GM23248 (cell line): Measurements from ENCODE around the gene B4GAT1. TPM values are rescaled to one million over a fixed set of nuclear protein-coding genes. Genes with fewer than 3 reads are reported as not detected.

Experiments
- DNase-seq: peaks from one replicate; pipeline ENCODE4 v3.0.0-alpha.2; 2015
- H2AFZ ChIP-seq: fragments of 200-600 bp; sonication (generic); 2 replicates; pipeline ENCODE4 v1.6.1; 2016; ENCODE audit warnings: antibody characterized with exemption
- H3F3A ChIP-seq: fragments of 200-600 bp; sonication (generic); 2 replicates; pipeline ENCODE4 v1.6.1; 2016; ENCODE audit warnings: mild to moderate bottlenecking, antibody characterized with exemption, mixed run types; ENCODE audit not compliant: insufficient read depth
- H3K27ac ChIP-seq: fragments of 200-600 bp; sonication (generic); 2 replicates; pipeline ENCODE4 v1.5.1; 2016; ENCODE audit warnings: mild to moderate bottlenecking
- H3K27me3 ChIP-seq: fragments of 200-600 bp; sonication (generic); replicated peaks from 2 replicates; pipeline ENCODE4 v1.6.1; 2016; ENCODE audit warnings: mild to moderate bottlenecking; ENCODE audit not compliant: insufficient read depth
- H3K36me3 ChIP-seq: fragments of 200-600 bp; sonication (generic); 2 replicates; pipeline ENCODE4 v1.6.1; 2016; ENCODE audit warnings: low read depth, mild to moderate bottlenecking
- H3K4me1 ChIP-seq: fragments of 200-600 bp; sonication (generic); 2 replicates; pipeline ENCODE4 v1.6.1; 2016; ENCODE audit warnings: mild to moderate bottlenecking; ENCODE audit not compliant: insufficient read depth
- H3K4me2 ChIP-seq: fragments of 200-600 bp; sonication (generic); one replicate; pipeline ENCODE4 v1.6.1; 2016; ENCODE audit warnings: mild to moderate bottlenecking; ENCODE audit not compliant: unreplicated experiment
- H3K4me3 ChIP-seq: fragments of 200-600 bp; sonication (generic); 2 replicates; pipeline ENCODE4 v1.5.1; 2016; ENCODE audit warnings: mild to moderate bottlenecking
- H3K79me2 ChIP-seq: fragments of 200-600 bp; sonication (generic); 2 replicates; pipeline ENCODE4 v1.6.1; 2016; ENCODE audit warnings: mild to moderate bottlenecking; ENCODE audit not compliant: insufficient read depth
- H3K9ac ChIP-seq: fragments of 200-600 bp; sonication (generic); 2 replicates; pipeline ENCODE4 v1.6.1; 2016; ENCODE audit warnings: mild to moderate bottlenecking
- H3K9me2 ChIP-seq: fragments of 200-600 bp; sonication (generic); 2 replicates; pipeline ENCODE4 v1.6.1; 2016; ENCODE audit warnings: mixed run types, mild to moderate bottlenecking, moderate library complexity; ENCODE audit not compliant: insufficient read depth
- H3K9me3 ChIP-seq: fragments of 200-600 bp; sonication (generic); one replicate; pipeline ENCODE4 v1.6.1; 2017; ENCODE audit warnings: low read depth
- H4K20me1 ChIP-seq: fragments of 200-600 bp; sonication (generic); 2 replicates; pipeline ENCODE4 v1.6.0; 2016; ENCODE audit not compliant: insufficient read depth
- EZH2 ChIP-seq: fragments of 200-600 bp; sonication (generic); IDR thresholded peaks from 2 replicates; pipeline ENCODE4 v1.6.1; 2018; ENCODE audit warnings: antibody characterized with exemption, mild to moderate bottlenecking; ENCODE audit not compliant: insufficient read depth, poor library complexity, severe bottlenecking
- EZH2phosphoT487 ChIP-seq: fragments of 200-600 bp; sonication (generic); IDR thresholded peaks from 2 replicates; pipeline ENCODE4 v1.6.1; 2018; ENCODE audit warnings: antibody characterized with exemption, moderate library complexity, mild to moderate bottlenecking, low read depth; ENCODE audit not compliant: insufficient read depth
- WGBS, 2 experiments: methylation state at CpG; one replicate each; pipeline ENCODE4 v1.1.6; 2015 to 2017; ENCODE audit warnings: low lambda C conversion rate in 2 of 2, low coverage in 1 of 2; ENCODE audit errors: missing lambda C conversion rate in 2 of 2; 5-methylcytosine and 5-hydroxymethylcytosine counted together
- in situ Hi-C: fragments of 300-500 bp; cut with MboI; formaldehyde crosslinking; loops from 2 replicates; pipeline ENCODE4 v1.15.0; 2020
- polyA plus RNA-seq: library from polyadenylated mRNA; unstranded; fragments of >200 nt; fragmentation: Nextera tagmentation; extraction: Ambion mirVana; gene quantifications from 2 replicates; pipeline ENCODE4 v1.2.1, GENCODE V29; 2016
- total RNA-seq: library from RNA; depleted of rRNA; stranded (reverse); fragments of >200 nt; shearing (Covaris generic); gene quantifications from 2 replicates; pipeline ENCODE4 v1.2.3, GENCODE V29; 2014

Gene B4GAT1
- total and polyA plus RNA-seq, 2 experiments from 2014 or later: 23.9 to 32.0 TPM

- Histone ChIP-seq H3K36me3 (no peaks in the 10 kb centered on the region; the same call in 1 of the 2 replicates), H3K27me3 (no peaks in the 10 kb centered on the region), H3K9me3 (no peaks in the 10 kb centered on the region), H3K9ac (peak overlapping the region; percentile 99), H3K79me2 (peaks cover 39% of the 10 kb centered on the region), H3F3A (peaks cover 18% of the 10 kb centered on the region), H4K20me1 (no peaks in the 10 kb centered on the region), H3K9me2 (no peaks in the 10 kb centered on the region), H3K4me1 (peaks cover 10% of the 10 kb centered on the region), H2AFZ (no peak overlapping the region), H3K4me3 (peak overlapping the region; percentile 91), H3K4me2 (peak overlapping the region; percentile 92), H3K27ac (peak overlapping the region; percentile 99)
- in situ Hi-C loops: no loop called here
- WGBS, 2 experiments: 0 to 2% methylated on average over 32 to 33 of the region's 35 CpGs
- DNase-seq: peak; percentile 80
- TF ChIP-seq EZH2phosphoT487 (no peak), EZH2 (no peak)
Measured at GRCh38 chr11:66335531-66336233, 11.7 kb downstream of the B4GAT1 start.

GRCh38 chr11:66334605-66335442 is 12.6 kb downstream of the B4GAT1 start:
- in situ Hi-C loops: no loop called here
- peak overlapping the region; percentile 92 for H3K4me2 ChIP-seq
- H2AFZ ChIP-seq: no peak overlapping the region
- H3F3A ChIP-seq: peaks cover 27% of the 10 kb centered on the region
- no peaks in the 10 kb centered on the region; the same call in 1 of the 2 replicates for H3K36me3 ChIP-seq
- WGBS, 2 experiments: 50 to 61% methylated on average over 32 of the region's 42 CpGs
- H3K9me3 ChIP-seq: no peaks in the 10 kb centered on the region
- H4K20me1 ChIP-seq: no peaks in the 10 kb centered on the region
- no peaks in the 10 kb centered on the region for H3K27me3 ChIP-seq
- peak overlapping the region; percentile 99 for H3K9ac ChIP-seq
- H3K4me3 ChIP-seq: peak overlapping the region; percentile 91
- TF ChIP-seq EZH2phosphoT487: no peak
- H3K27ac ChIP-seq: peak overlapping the region; percentile 99
- no peak for DNase-seq
- no peaks in the 10 kb centered on the region for H3K9me2 ChIP-seq
- peaks cover 39% of the 10 kb centered on the region for H3K79me2 ChIP-seq
- peaks cover 10% of the 10 kb centered on the region for H3K4me1 ChIP-seq

GRCh38 chr11:66333896-66334604 is 13.4 kb downstream of the B4GAT1 start:
- no peaks in the 10 kb centered on the region; the same call in 1 of the 2 replicates for H3K36me3 ChIP-seq
- TF ChIP-seq EZH2 (no peak), EZH2phosphoT487 (no peak)
- no peaks in the 10 kb centered on the region for H3K9me3 ChIP-seq
- no peaks in the 10 kb centered on the region for H3K27me3 ChIP-seq
- peaks cover 39% of the 10 kb centered on the region for H3K79me2 ChIP-seq
- H3F3A ChIP-seq: peaks cover 34% of the 10 kb centered on the region
- H3K9me2 ChIP-seq: no peaks in the 10 kb centered on the region
- no peak overlapping the region for H3K4me2 ChIP-seq
- H3K4me1 ChIP-seq: peaks cover 12% of the 10 kb centered on the region
- DNase-seq: no peak
- in situ Hi-C loops: no loop called here
- peak overlapping the region; percentile 99 for H3K9ac ChIP-seq
- H4K20me1 ChIP-seq: no peaks in the 10 kb centered on the region
- no peak overlapping the region for H2AFZ ChIP-seq
- no peak overlapping the region for H3K27ac ChIP-seq
- no peak overlapping the region for H3K4me3 ChIP-seq
- 89 to 90% methylated on average over 26 to 29 of the region's 29 CpGs for WGBS, 2 experiments

- Histone ChIP-seq H3F3A (peaks cover 41% of the 10 kb centered on the region), H3K9ac (no peak overlapping the region), H3K4me2 (no peak overlapping the region), H2AFZ (no peak overlapping the region), H3K27ac (no peak overlapping the region), H3K4me1 (peaks cover 19% of the 10 kb centered on the region), H3K79me2 (peaks cover 39% of the 10 kb centered on the region), H4K20me1 (no peaks in the 10 kb centered on the region), H3K9me2 (no peaks in the 10 kb centered on the region), H3K9me3 (no peaks in the 10 kb centered on the region), H3K36me3 (no peaks in the 10 kb centered on the region; the same call in 1 of the 2 replicates), H3K27me3 (no peaks in the 10 kb centered on the region), H3K4me3 (no peak overlapping the region)
- TF ChIP-seq EZH2phosphoT487 (no peak), EZH2 (no peak)
- no peak for DNase-seq
- 89 to 94% methylated on average over 19 of the region's 19 CpGs for WGBS, 2 experiments
- in situ Hi-C loops: no loop called here
Measured at GRCh38 chr11:66333220-66333877, 14.1 kb downstream of the B4GAT1 start.
